Epithelial cell of esophagus (primary cell): ENCODE data around the gene AZU1.

Experiments
- DNase-seq: peaks from one replicate; pipeline ENCODE4 v3.0.0; 2010; ENCODE audit warnings: low read depth
- H3K4me3 ChIP-seq: 2 replicates; pipeline ENCODE4 v1.5.1; 2011; ENCODE audit warnings: mild to moderate bottlenecking, low read length, control low read depth
- TF ChIP-seq, protein P1 (sequence below): IDR thresholded peaks from 2 replicates; pipeline ENCODE4 v1.5.1; 2011; ENCODE audit warnings: low read depth, mild to moderate bottlenecking, low read length, control low read depth, inconsistent platforms; ENCODE audit not compliant: insufficient read depth; ENCODE audit errors: missing control alignments

The AZU1 gene

DNA sequence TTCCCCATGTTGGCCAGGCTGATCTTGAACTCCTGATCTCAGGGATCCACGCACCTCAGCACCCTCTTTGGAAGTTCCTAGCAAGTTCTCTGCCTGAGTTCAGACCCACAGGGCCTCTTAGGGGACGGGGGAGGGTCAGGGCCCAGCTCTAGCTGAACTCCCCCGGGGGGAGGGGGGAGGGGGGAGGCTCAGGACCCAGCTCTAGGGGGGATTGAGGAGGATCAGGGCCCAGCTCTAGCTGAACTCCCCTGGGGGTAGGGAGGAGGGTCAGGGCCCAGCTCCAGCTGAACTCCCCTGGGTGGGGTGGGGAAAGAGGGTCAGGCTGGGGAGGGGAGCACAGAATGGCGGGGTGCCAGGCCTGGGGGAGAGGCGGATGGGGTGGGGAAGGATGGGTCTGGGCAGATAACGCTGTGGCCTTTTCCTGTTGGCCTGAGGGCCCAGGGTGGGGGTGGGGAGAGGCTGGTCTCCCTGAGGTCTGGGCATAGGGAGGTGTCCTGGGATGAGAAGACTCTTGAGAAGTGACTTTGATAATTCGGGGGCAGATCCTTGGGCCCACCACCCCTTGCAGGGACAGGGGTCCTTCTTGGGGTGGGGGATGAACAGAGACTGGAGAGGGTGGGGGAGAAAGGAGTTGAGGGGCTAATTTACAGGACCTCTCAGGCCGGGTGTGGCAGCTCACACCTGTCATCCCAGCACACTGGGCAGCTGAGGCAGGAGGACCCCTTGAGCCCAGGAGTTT is 35.9 kb upstream of the AZU1 start:
- no peak overlapping the region for H3K4me3 ChIP-seq
- TF ChIP-seq, protein P1, sequence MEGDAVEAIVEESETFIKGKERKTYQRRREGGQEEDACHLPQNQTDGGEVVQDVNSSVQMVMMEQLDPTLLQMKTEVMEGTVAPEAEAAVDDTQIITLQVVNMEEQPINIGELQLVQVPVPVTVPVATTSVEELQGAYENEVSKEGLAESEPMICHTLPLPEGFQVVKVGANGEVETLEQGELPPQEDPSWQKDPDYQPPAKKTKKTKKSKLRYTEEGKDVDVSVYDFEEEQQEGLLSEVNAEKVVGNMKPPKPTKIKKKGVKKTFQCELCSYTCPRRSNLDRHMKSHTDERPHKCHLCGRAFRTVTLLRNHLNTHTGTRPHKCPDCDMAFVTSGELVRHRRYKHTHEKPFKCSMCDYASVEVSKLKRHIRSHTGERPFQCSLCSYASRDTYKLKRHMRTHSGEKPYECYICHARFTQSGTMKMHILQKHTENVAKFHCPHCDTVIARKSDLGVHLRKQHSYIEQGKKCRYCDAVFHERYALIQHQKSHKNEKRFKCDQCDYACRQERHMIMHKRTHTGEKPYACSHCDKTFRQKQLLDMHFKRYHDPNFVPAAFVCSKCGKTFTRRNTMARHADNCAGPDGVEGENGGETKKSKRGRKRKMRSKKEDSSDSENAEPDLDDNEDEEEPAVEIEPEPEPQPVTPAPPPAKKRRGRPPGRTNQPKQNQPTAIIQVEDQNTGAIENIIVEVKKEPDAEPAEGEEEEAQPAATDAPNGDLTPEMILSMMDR: no peak

DNA sequence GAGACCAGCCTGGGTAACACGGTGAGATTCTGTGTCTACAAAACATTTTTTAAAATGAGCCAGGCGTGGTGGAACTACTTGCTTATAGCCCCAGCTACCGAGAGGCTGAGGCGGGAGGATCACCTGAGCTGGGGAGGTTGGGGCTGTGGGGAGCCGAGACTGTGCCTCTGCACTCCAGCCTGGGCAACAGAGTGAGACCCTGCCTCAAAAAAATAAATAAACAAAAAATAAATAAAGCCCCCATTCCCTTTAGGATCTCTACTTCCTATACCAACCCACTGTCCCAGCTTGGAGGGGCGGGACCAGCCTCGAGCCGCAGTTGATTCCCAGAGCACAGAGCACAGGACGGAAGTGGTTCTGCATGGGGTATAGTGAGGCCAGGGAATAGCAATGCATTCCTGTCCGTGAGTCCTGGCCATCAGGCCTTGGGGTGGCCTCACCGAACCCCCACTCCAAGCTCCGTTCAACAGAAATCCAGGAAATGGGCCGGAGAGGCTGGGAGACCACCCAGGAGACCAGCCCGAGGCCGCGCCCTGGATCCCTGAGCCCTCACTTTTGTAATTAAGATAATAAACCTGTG is 35.2 kb upstream of the AZU1 start:
- no peak overlapping the region for H3K4me3 ChIP-seq
- DNase-seq: no peak
- TF ChIP-seq, protein P1: no peak

More for the DNA sequence above, 35.9 kb upstream of the AZU1 start:
- no peak for DNase-seq

DNA sequence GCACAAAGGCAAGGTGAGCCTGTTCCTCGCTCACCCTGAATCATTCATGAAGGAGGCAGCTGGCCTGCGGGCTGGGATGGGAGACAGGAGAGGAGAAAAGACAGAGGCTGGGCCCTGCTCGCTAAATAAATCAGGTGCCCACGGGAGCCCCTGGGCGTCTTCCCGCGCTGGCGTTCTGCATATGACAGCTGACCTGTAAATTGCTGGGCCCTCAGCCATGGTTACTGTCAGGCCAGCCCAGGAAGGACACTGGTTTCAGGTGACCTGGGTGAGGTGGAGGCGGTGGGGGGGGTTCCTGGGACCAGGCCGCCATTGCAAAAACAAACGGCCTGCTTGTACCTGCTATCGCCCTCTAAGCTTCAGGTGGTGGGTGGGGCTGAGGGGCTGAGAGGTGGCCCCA is 33.8 kb upstream of the AZU1 start:
- DNase-seq: no peak
- H3K4me3 ChIP-seq: no peak overlapping the region
- TF ChIP-seq, protein P1: no peak

DNA sequence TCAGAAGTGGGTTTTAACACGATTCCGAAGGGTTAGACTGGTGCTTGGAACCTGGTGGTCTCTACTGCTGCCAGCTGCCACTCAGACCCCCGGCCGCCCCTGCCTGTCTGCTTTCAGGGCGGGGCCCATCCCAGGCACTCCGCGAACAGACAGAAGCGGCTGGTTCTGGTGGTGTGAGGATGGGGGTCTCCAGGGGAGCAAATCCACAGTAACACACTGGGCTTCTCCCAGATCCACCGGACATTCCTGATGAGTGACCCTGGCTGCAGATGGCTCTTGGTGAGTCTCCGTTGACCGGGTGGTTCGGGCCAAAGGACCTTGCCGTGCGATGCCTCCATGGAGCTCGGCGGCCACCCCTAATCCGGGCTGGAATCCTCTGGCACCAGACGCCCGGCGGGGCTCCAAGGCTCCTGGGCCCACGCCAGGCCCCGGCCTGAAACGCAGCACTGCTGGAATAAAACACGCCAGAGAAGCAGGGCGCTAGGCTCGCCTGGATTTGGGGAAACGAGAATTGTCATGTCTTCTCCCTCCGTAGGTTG is 32.5 kb upstream of the AZU1 start:
- TF ChIP-seq, protein P1: no peak
- no peak for DNase-seq
- no peak overlapping the region for H3K4me3 ChIP-seq

DNA sequence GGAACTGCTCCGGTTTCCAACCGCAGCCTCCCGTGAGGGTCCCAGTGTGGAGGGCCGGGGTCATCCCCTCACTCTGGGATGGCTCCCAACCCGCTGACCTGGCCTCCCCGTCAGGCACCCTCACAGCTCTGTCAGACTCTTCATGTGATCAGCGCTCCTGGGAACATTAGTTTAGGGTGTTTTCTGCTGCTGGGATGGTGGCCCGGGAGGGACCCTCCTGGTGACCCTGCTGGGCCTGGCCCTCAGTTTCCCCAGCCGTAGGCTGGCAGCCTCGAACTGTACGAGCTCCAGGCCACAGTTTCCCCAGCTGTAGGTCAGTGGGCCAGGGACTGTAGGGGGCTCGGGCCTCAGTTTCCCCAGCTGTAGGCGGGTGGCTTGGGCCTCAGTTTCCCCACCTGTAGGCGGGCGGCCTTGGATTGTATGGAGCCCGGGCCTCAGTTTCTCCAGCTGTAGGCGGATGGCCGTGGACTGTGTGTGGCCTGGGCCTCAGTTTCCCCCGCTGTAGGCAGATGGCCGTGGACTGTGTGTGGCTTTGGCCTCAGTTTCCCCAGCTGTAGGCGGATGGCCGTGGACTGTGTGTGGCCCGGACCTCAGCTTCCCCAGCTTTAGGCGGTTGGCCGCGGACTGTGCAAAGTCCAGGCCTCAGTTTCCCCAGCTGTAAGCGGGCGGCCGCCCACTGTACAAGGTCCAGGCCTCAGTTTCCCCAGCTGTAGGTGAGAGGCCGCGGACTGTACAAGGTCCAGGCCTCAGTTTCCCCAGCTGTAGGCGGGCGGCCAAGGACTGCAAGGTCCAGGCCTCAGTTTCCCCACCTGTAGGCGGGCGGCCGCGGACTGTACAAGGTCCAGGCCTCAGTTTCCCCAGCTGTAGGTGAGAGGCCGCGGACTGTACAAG is 31.7 kb upstream of the AZU1 start:
- TF ChIP-seq, protein P1: no peak
- no peak for DNase-seq
- H3K4me3 ChIP-seq: peak overlapping the region; percentile 79

DNA sequence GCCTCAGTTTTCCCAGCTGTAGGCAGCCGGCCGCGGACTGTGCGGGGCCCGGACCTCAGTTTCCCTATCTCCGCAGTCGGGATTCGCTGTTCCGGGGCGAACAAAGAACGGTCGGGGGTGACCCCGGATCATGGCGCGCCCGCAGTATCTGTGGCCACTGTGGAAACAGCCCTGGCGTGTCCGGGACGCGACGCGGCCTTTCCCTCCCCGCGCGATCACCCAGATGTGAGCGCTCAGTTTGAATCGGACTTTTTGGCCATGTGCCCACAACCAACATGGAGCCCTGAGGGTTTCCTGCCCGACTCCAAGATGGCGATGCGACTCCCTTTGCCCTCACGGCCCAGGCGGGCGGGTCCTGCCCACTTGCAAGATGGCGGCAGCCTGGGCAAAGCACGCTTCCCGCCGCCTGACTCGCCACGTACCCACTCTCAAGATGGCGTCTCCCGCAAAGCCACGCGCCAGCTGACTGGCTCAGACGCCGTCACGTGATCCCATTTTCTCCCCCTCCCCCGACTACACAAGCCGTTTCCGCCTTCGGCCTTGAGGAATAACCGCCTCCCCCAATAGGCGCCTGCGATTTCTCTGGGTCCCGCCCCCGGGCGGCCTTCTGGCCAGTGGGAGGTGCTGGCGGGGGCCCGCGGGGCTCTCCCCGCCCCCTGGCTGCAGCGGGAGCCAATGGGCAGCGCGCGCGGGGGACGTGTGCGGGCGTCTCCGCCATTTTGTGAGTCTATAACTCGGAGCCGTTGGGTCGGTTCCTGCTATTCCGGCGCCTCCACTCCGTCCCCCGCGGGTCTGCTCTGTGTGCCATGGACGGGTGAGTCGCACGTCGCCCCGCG is 30.7 kb upstream of the AZU1 start, which contains the start of gene PTBP1:
TSS of gene PTBP1 (plus strand) at position 761 of the 836 bp plus-strand sequence. CDS start at position 807, 46 bp downstream.
- TF ChIP-seq, protein P1: no peak

More for the DNA sequence above, 30.7 kb upstream of the AZU1 start, which contains the start of gene PTBP1:
- peak within 1 kb of the TSS; percentile 79 for H3K4me3 ChIP-seq
- peak; percentile 100 for DNase-seq
